AG09319 (cell line): ENCODE data around the gene CEP78.

ENCODE experiments used
- DNase-seq: peaks from one replicate; pipeline ENCODE4 v3.0.0-alpha.2; 2010; ENCODE audit warnings: low read depth; ENCODE audit errors: extremely low read depth
- TF ChIP-seq, protein P1 (sequence below): IDR thresholded peaks from 2 replicates; pipeline ENCODE4 v1.5.1; 2011; ENCODE audit warnings: low read depth, mild to moderate bottlenecking, inconsistent platforms, low read length, moderate library complexity

CEP78 gene, protein sequence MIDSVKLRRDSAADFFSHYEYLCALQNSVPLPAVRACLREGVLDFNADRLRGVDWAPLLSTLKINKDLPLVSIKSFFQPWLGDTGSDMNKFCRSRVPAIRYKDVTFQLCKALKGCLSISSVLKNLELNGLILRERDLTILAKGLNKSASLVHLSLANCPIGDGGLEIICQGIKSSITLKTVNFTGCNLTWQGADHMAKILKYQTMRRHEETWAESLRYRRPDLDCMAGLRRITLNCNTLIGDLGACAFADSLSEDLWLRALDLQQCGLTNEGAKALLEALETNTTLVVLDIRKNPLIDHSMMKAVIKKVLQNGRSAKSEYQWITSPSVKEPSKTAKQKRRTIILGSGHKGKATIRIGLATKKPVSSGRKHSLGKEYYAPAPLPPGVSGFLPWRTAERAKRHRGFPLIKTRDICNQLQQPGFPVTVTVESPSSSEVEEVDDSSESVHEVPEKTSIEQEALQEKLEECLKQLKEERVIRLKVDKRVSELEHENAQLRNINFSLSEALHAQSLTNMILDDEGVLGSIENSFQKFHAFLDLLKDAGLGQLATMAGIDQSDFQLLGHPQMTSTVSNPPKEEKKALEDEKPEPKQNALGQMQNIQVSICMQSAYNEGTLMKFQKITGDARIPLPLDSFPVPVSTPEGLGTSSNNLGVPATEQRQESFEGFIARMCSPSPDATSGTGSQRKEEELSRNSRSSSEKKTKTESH

DNA sequence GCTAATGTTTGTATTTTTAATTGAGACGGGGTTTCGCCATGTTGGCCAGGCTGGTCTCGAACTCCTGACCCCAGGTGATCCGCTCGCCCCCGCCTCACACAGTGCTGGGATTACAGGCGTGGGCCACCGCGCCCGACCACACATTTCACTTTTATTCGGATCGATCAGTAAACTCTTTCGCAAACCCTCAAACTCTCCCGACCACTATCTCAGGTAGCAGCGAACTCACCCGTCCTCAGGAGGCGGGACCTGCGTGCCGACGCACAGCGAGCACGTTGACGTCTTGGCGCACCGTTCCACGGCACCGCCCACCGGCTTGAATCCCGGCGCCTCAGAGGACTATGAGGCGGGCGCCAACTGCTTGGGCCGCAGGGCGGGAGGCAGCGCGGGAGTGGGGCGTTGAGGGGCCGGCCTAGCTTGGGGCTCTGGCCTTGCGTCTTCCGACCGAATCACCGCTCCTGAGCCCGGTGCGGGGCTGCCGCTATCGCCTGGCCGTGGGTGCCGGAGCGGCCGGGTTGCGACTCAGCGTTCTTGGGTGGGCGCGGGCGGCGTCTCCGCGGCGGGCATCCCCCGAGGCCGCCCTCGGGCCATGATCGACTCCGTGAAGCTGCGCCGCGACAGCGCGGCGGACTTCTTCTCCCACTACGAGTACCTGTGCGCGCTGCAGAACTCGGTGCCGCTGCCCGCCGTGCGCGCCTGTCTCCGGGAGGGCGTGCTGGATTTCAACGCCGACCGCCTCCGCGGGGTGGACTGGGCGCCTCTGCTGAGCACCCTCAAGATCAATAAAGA is at the start of gene CEP78:
Gene CEP78 (plus strand): TSS at position 314 of the 789 bp plus-strand sequence. CDS start 276 bp downstream, at position 590.
- DNase-seq = peak; percentile 72
- TF ChIP-seq, protein P1, sequence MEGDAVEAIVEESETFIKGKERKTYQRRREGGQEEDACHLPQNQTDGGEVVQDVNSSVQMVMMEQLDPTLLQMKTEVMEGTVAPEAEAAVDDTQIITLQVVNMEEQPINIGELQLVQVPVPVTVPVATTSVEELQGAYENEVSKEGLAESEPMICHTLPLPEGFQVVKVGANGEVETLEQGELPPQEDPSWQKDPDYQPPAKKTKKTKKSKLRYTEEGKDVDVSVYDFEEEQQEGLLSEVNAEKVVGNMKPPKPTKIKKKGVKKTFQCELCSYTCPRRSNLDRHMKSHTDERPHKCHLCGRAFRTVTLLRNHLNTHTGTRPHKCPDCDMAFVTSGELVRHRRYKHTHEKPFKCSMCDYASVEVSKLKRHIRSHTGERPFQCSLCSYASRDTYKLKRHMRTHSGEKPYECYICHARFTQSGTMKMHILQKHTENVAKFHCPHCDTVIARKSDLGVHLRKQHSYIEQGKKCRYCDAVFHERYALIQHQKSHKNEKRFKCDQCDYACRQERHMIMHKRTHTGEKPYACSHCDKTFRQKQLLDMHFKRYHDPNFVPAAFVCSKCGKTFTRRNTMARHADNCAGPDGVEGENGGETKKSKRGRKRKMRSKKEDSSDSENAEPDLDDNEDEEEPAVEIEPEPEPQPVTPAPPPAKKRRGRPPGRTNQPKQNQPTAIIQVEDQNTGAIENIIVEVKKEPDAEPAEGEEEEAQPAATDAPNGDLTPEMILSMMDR = no peak

DNA sequence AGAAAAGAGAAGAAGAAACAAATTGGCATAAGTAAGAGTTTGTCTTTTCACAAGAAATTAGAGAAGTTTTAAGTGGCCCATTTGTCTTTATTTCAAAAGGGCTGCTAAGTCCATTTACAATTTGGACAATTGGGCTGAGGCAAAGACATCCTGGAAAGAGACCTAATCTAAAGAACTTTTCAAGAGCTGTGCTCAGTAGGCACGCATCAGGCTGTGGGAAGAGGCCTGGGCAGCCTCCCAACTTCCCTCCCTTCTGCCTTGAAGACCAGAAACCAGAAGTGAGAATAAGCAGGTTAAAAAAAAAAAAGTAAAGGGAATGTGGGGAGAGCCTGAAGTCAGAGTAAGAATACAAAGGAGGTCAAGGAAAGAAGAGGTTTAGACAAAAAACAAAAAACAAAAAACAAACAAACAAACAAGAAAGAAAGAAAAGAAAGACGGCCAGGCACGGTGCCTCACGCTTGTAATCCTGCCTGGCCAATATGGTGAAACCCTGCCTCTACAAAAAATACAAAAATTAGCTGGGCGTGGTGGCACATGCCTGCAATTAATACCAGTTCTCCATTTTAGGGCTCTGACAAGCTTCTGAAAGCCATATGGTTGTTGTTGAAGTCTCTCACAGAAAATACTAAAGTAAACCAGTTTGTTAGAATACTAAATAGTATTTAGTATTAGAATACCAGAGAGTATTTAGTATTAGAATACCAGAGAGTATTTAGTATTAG is 48.0 kb upstream of the CEP78 start:
- DNase-seq = no peak
- TF ChIP-seq, protein P1 = no peak

DNA sequence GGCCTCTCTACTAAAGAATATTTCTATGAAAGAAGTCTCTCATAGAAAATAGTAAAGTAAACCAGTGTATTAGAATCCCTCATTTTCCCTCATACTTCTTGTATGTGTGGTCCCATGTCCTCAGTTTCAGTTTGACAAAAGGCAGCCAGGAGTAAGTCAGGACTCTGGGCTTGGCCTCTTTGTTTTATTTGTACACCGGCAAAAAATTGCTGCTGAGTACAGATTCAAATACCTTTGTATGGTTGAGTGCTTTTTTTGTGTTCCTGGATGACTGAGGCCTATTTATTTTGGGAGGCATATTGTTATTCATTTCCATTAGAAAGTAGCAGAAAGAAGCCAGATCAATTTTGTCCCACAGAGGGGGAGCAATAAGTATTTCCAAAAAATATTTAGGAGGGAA is 47.3 kb upstream of the CEP78 start:
- no peak for DNase-seq
- TF ChIP-seq, protein P1 = no peak

DNA sequence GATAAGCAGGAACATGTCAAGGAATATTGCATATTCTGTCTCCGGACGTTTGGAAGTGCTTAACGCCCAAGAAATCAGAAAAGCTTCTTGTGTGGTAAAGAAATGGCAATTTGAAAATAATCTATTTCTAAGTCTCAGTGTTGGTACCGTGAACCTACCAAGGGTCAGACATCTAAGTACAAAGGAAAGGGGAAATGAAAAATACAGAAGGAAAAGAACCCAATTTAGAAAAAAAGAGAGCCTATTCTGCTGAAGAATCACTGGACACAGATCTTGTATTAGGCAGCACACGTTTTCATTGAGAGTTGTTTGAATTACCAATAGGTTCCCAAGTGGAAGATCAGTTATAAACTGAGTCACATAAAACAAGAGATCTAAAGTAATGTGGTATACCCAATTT is 46.9 kb upstream of the CEP78 start:
- TF ChIP-seq, protein P1 = no peak

DNA sequence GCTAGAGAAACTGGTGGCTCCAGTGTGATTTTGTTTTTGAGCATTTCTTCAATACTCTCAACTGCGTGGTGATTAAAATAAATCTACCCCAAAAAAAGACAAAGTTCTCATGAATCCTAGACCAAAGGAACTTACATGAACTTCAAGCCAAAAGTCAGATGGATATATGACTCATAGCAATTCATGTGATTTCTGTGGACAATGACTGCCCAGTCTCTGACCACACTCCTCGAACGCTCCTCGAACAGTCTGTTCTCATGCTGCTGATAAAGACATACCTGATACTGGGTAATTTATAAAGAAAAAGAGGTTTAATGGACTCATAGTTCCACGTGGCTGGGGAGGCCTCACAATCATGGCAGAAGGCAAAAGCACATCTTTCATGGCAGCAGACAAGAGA is 46.4 kb upstream of the CEP78 start:
- TF ChIP-seq, protein P1 = no peak
- DNase-seq = no peak

More for the DNA sequence above, 46.9 kb upstream of the CEP78 start:
- DNase-seq = no peak

DNA sequence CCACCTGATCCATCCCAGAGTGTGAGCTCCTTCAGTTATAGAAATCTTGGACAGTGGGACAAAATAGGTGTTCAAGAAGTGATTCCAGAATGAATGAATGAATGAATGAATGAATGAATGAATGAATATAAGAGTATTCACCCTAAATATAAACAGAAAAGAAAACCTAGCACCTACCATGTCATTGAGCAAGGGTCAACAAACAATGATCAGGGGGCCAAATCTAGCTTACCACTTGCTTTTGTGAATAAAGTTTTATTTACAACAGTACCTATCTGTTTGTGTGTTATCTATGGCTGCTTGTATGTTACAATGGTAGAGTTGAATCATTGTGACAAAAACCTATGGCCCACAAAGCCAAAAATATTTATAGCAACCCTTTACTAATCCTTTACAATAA is 43.9 kb upstream of the CEP78 start:
- TF ChIP-seq, protein P1 = no peak
- no peak for DNase-seq
